HUES64 (cell line): ENCODE measurements around the gene CES4A. TPM values are rescaled to one million over a fixed set of nuclear protein-coding genes. Genes with fewer than 3 reads are reported as not detected.
"Not testable (repeated sequence)": the region's sequence is repeated elsewhere in the genome, so short reads cannot be mapped to it uniquely, and the experiment has no call there.

ENCODE experiments used
- H3K27ac ChIP-seq: 2 replicates; pipeline ENCODE4 v1.7.0; 2013; ENCODE audit warnings: low read depth, low read length, inconsistent platforms
- H3K27me3 ChIP-seq: 2 replicates; pipeline ENCODE4 v1.6.1; 2013; ENCODE audit warnings: mild to moderate bottlenecking, low read length; ENCODE audit not compliant: insufficient read depth
- H3K36me3 ChIP-seq: 2 replicates; pipeline ENCODE4 v1.6.1; 2013; ENCODE audit warnings: mild to moderate bottlenecking, low read length; ENCODE audit not compliant: insufficient read depth
- H3K4me1 ChIP-seq: 2 replicates; pipeline ENCODE4 v1.6.1; 2013; ENCODE audit warnings: mild to moderate bottlenecking, low read length, moderate library complexity; ENCODE audit not compliant: insufficient read depth
- H3K4me3 ChIP-seq: 2 replicates; pipeline ENCODE4 v1.5.1; 2013; ENCODE audit warnings: mild to moderate bottlenecking, low read length, moderate library complexity
- H3K9ac ChIP-seq: 2 replicates; pipeline ENCODE4 v1.6.1; 2013; ENCODE audit warnings: mild to moderate bottlenecking, low read depth, low read length
- H3K9me3 ChIP-seq: 2 replicates; pipeline ENCODE4 v1.6.1; 2013; ENCODE audit warnings: low read depth, low read length; ENCODE audit not compliant: insufficient read depth
- WGBS: fragments of 150-250, 120-280 bp; methylation state at CpG from one replicate; pipeline ENCODE4 v1.1.7; 2013; ENCODE audit warnings: missing lambda C conversion rate; 5-methylcytosine and 5-hydroxymethylcytosine counted together
- polyA plus RNA-seq, 2 experiments: library from polyadenylated mRNA; stranded (reverse); fragments of 50-300 nt; gene quantifications; one replicate each; pipeline ENCODE4 v1.2.3, GENCODE V29; 2013

CES4A gene
- polyA plus RNA-seq (2013, experiment 1 of 2), result 0.20 TPM
- polyA plus RNA-seq (2013, experiment 2 of 2), result 0.51 TPM

DNA sequence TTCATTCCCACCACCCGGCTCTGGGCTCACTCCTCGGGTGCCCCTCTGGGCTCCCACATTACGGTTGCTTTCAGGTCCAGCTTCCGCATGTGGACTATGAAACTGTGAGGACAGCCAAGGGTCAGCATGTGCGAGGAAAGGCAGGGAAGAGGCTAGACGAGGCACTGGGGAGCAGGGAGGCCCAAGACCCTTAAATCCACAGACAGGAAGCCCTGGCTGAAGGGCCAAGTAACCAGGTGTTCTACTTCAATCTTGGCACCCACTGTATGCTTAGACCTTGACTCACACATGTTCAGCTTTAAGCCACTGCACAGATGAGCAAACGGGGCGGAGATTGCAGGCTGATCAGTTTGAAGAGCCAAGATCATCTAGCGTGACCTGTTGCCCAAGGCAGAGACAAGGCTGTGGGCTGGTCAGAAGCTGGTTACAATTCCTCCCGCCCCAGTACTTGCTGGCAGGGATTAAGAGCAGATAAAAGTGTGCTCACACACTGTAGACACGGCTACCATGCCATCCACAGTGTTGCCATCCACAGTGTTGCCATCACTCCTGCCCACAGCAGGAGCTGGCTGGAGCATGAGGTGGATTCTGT, at the start of gene CES4A:
TSS of gene CES4A (plus strand) at position 393 of the 592 bp plus-strand sequence. CDS start at position 577, 184 bp downstream.
- Histone ChIP-seq H3K4me3 (no peak within 1 kb of the TSS), H3K4me1 (no peaks in the 10 kb centered on the region), H3K27ac (no peak within 1 kb of the TSS), H3K9me3 (no peaks in the 10 kb centered on the region), H3K27me3 (no peaks in the 10 kb centered on the region), H3K9ac (no peak within 1 kb of the TSS), H3K36me3 (no peaks in the 10 kb centered on the region)
- WGBS, result 86% methylated on average over 11 of the region's 11 CpGs

- Histone ChIP-seq H3K4me1 (no peaks in the 10 kb centered on the region), H3K4me3 (no peak overlapping the region), H3K9ac (no peak overlapping the region), H3K9me3 (no peaks in the 10 kb centered on the region), H3K27me3 (peaks cover 13% of the 10 kb centered on the region), H3K27ac (no peak overlapping the region), H3K36me3 (peaks cover 38% of the 10 kb centered on the region)
Observed at GRCh38 chr16:66939366-66939765, 49.0 kb upstream of the CES4A start.

DNA sequence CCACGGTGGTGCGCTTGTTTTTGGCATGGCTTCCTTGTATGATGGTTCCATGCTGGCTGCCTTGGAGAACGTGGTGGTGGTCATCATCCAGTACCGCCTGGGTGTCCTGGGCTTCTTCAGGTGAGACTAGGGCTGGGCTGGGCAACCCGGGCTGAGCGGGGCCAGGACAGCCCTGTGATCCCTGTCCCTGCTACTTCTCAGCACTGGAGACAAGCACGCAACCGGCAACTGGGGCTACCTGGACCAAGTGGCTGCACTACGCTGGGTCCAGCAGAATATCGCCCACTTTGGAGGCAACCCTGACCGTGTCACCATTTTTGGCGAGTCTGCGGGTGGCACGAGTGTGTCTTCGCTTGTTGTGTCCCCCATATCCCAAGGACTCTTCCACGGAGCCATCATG, 48.2 kb upstream of the CES4A start:
- no peak overlapping the region for H3K4me3 ChIP-seq
- H3K9ac ChIP-seq, result no peak overlapping the region
- H3K36me3 ChIP-seq, result peaks cover 38% of the 10 kb centered on the region
- H3K9me3 ChIP-seq, result no peaks in the 10 kb centered on the region
- no peak overlapping the region for H3K27ac ChIP-seq
- H3K27me3 ChIP-seq, result peaks cover 9% of the 10 kb centered on the region
- H3K4me1 ChIP-seq, result no peaks in the 10 kb centered on the region
- WGBS, result 95% methylated on average over 16 of the region's 16 CpGs

DNA sequence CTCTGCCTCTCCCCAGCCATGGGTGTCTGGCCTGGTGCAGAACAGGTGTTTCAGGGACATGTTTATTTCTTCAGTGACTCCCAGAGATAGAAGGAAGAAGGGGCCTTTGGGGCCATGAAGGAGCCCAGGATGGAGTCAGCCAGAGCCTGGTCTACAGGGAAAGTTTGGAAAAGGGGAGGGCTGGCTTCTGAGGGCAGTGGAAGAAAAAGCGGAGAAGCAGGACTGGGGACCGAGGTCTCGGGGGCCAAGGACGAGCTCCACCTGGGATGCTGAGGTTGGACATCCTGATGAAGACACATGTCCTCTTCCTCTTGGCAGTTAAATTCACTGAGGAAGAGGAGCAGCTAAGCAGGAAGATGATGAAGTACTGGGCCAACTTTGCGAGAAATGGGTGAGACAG, 45.4 kb upstream of the CES4A start:
- H3K9me3 ChIP-seq, result no peaks in the 10 kb centered on the region
- peaks cover 6% of the 10 kb centered on the region for H3K27me3 ChIP-seq
- no peaks in the 10 kb centered on the region for H3K4me1 ChIP-seq
- H3K27ac ChIP-seq, result no peak overlapping the region
- peaks cover 38% of the 10 kb centered on the region for H3K36me3 ChIP-seq
- no peak overlapping the region for H3K9ac ChIP-seq
- no peak overlapping the region for H3K4me3 ChIP-seq
- WGBS, result 93% methylated on average over 5 of the region's 5 CpGs

- Histone ChIP-seq H3K27me3 (peaks cover 12% of the 10 kb centered on the region), H3K36me3 (peaks cover 38% of the 10 kb centered on the region), H3K27ac (no peak overlapping the region), H3K9ac (no peak overlapping the region), H3K9me3 (no peaks in the 10 kb centered on the region), H3K4me1 (no peaks in the 10 kb centered on the region), H3K4me3 (no peak overlapping the region)
- WGBS, result 95% methylated on average over 15 of the region's 15 CpGs
Observed at GRCh38 chr16:66943426-66944053, 44.8 kb upstream of the CES4A start.

DNA sequence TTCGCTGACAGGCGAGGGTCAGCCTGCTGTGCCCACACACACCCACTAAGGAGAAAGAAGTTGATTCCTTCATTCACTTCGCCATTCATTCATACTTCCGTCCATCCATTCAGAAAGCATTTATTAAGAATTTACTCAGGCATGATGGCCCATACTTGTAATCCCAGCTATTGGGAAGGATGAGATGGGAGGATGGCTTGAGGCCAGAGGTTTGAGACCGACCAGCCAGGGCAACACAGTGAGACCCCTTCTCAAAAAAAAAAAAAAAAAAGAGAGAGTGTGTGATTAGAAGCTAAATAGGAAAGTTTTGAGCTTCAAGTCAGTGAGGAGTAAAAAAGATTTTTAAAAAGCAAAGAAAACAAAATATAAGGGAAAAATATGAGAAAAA, 44.3 kb upstream of the CES4A start:
- Histone ChIP-seq H3K9ac (no peak overlapping the region), H3K4me1 (no peaks in the 10 kb centered on the region), H3K9me3 (no peaks in the 10 kb centered on the region), H3K27ac (no peak overlapping the region), H3K27me3 (peaks cover 17% of the 10 kb centered on the region), H3K36me3 (peaks cover 38% of the 10 kb centered on the region), H3K4me3 (no peak overlapping the region)
- 100% methylated on average over 3 of the region's 5 CpGs for WGBS

- WGBS, result 94% methylated on average over 9 of the region's 9 CpGs
- Histone ChIP-seq H3K36me3 (peaks cover 35% of the 10 kb centered on the region), H3K27me3 (peaks cover 25% of the 10 kb centered on the region)
- H3K4me3 ChIP-seq, H3K9ac ChIP-seq, H3K9me3 ChIP-seq, H3K4me1 ChIP-seq, H3K27ac ChIP-seq: not testable (repeated sequence)
Observed at GRCh38 chr16:66944971-66945370, 43.4 kb upstream of the CES4A start.

DNA sequence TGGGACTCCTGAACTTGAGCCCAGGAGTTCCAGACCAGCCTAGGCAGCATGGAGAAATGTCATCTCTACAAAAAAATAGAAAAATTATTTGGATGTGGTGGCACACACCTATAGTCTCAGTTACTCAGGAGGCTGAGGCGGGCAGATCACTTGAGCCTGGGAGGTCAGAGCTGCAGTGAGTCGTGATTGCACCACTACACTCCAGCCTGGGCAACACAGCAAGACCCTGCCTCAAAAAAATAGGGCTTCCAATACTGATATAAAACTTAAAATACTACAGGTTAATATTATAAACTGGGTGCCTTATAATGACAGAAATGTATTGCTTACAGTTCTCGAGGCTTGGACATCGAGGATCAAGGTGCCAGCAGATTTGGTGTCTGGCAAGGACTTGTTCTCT, 42.5 kb upstream of the CES4A start:
- Histone ChIP-seq H3K27ac (no peak overlapping the region), H3K27me3 (peaks cover 25% of the 10 kb centered on the region), H3K4me1 (no peaks in the 10 kb centered on the region), H3K9me3 (no peaks in the 10 kb centered on the region), H3K9ac (no peak overlapping the region), H3K36me3 (peaks cover 27% of the 10 kb centered on the region), H3K4me3 (no peak overlapping the region)
- 95% methylated on average over 4 of the region's 4 CpGs for WGBS

DNA sequence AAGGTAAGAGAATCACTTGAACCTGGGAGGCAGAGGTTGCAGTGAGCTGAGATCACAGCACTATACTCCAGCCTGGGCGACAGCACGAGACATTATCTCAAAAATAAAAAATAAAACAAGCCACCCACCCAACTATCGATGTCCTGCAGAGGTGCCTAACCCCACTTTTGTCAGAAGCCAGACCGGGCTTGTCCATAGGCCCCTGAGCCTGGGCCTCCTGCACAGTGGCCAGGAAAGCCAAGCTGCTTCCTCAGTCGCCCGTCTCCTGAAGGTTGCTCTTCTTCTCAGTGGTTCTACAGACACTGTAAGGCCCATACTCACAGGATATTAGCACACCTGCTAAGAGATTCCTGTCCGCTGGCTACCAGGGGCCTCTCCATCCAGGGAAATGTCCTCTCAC, 41.8 kb upstream of the CES4A start:
- 0 out of 2 replicates have a peak, but pooled peaks cover 4% of the 10 kb centered on the region for H3K9me3 ChIP-seq
- whole genome bisulfite sequencing, result 91% methylated on average over 7 of the region's 7 CpGs
- H3K36me3 ChIP-seq, result peaks cover 22% of the 10 kb centered on the region
- no peak overlapping the region for H3K9ac ChIP-seq
- H3K4me3 ChIP-seq, result no peak overlapping the region
- peaks cover 25% of the 10 kb centered on the region for H3K27me3 ChIP-seq
- H3K27ac ChIP-seq, result no peak overlapping the region
- H3K4me1 ChIP-seq, result no peaks in the 10 kb centered on the region

- 58% methylated on average over 5 of the region's 5 CpGs for WGBS
- Histone ChIP-seq H3K9me3 (0 out of 2 replicates have a peak, but pooled peaks cover 8% of the 10 kb centered on the region), H3K36me3 (peaks cover 18% of the 10 kb centered on the region), H3K27ac (no peak overlapping the region), H3K4me1 (no peaks in the 10 kb centered on the region), H3K27me3 (peaks cover 25% of the 10 kb centered on the region), H3K9ac (no peak overlapping the region), H3K4me3 (no peak overlapping the region)
Observed at GRCh38 chr16:66946974-66947301, 41.5 kb upstream of the CES4A start.

DNA sequence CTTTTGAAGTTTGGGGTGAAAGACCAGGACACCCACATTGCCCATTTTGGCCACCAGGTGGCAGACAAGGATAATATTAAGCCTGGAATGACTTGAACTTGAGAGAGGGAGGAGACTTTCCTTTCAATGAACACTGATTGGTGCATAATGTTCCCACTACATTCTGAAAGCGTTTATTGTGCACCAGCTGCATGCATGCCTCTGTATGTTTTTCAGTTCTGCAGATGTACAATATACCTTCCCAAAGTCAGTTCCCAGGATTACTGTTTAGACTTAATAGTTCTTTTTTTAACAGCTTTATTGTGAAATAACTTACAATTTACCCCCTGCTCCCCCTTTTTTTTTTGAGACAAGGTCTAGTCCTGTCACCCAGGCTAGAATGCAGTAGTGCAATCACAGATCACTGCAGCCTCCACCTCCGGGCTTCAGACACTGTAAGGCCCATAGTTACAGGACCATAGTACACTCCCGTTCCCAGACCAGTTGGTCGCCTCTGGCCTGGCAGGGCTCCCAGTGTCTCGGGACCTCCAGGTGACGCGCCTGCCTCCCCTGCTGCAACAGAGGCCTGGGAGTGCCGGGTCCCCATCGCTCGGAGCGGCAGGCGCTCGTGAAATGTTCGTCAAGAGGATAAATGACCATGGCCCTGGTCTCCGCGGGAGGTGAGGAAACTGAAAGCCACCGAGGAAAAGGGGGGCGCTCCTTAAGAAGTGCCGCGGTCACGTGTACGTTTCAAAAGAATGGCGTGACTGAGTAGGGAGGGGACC, 40.9 kb upstream of the CES4A start:
- no peak overlapping the region for H3K27ac ChIP-seq
- H3K4me3 ChIP-seq, result no peak overlapping the region
- H3K9me3 ChIP-seq, result 0 out of 2 replicates have a peak, but pooled peaks cover 9% of the 10 kb centered on the region
- H3K4me1 ChIP-seq, result no peaks in the 10 kb centered on the region
- WGBS, result 51% methylated on average over 17 of the region's 23 CpGs
- H3K27me3 ChIP-seq, result peaks cover 25% of the 10 kb centered on the region
- H3K9ac ChIP-seq, result no peak overlapping the region
- H3K36me3 ChIP-seq, result peaks cover 12% of the 10 kb centered on the region; the same call in 1 of the 2 replicates
